ENCODE data around the gene KCTD2.

KCTD2 gene

GRCh38 chr17:75075597-75076336 is 28.7 kb downstream of the KCTD2 start:
- DNase-seq (ENCODE audit: low read depth in 3 of 3) = no peak

GRCh38 chr17:75077072-75077495 is 30.1 kb downstream of the KCTD2 start:
- DNase-seq (ENCODE audit: low read depth in 3 of 3) = no peak

- peak in 1 of 3 experiments; percentile 51 for DNase-seq (ENCODE audit: low read depth in 3 of 3)
Observed at GRCh38 chr17:75077496-75078283, 30.7 kb downstream of the KCTD2 start.

GRCh38 chr17:75078284-75079022 is 31.4 kb downstream of the KCTD2 start:
- no peak for DNase-seq (ENCODE audit: low read depth in 3 of 3)

GRCh38 chr17:75079023-75079373 is 32.0 kb downstream of the KCTD2 start:
- no peak for DNase-seq (ENCODE audit: low read depth in 3 of 3)

- DNase-seq (ENCODE audit: low read depth in 3 of 3) = no peak
Observed at GRCh38 chr17:75081611-75082540, 34.9 kb downstream of the KCTD2 start.

GRCh38 chr17:75082683-75083082 is 35.7 kb downstream of the KCTD2 start:
- DNase-seq (ENCODE audit: low read depth in 3 of 3) = no peak

- no peak for DNase-seq (ENCODE audit: low read depth in 3 of 3)
Observed at GRCh38 chr17:75084039-75084660, 37.1 kb downstream of the KCTD2 start.

GRCh38 chr17:75086496-75087181 is 39.6 kb downstream of the KCTD2 start:
- DNase-seq (ENCODE audit: low read depth in 3 of 3) = no peak

GRCh38 chr17:75087182-75087557 is 40.1 kb downstream of the KCTD2 start:
- DNase-seq (ENCODE audit: low read depth in 3 of 3) = no peak

- DNase-seq (ENCODE audit: low read depth in 3 of 3) = peak in 1 of 3 experiments; percentile 53
Observed at GRCh38 chr17:75087558-75088453, 40.8 kb downstream of the KCTD2 start, which contains the start of gene SLC16A5. TSS of gene SLC16A5 (plus strand) at chr17:75087954. CDS start at chr17:75093637, 5,683 bp downstream.

GRCh38 chr17:75088465-75089417 is 41.7 kb downstream of the KCTD2 start:
- no peak for DNase-seq (ENCODE audit: low read depth in 3 of 3)

GRCh38 chr17:75090871-75091854 is 44.1 kb downstream of the KCTD2 start:
- DNase-seq (ENCODE audit: low read depth in 3 of 3) = no peak

GRCh38 chr17:75091855-75092327 is 44.9 kb downstream of the KCTD2 start:
- no peak for DNase-seq (ENCODE audit: low read depth in 3 of 3)

GRCh38 chr17:75093548-75094158 is 46.6 kb downstream of the KCTD2 start:
- no peak for DNase-seq (ENCODE audit: low read depth in 3 of 3)

- no peak for DNase-seq (ENCODE audit: low read depth in 3 of 3)
Observed at GRCh38 chr17:75094871-75095399, 47.9 kb downstream of the KCTD2 start.
